Measurements from ENCODE around the gene TMEM92.
A peak's percentile ranks its signal among the peaks of the same experiment; 100 is the strongest.

Gene TMEM92

GRCh38 chr17:50276588-50277356, 2.5 kb downstream of the TMEM92 start:
- H2AK5ac ChIP-seq (ENCODE audit: low read depth, low read length): peak overlapping the region; percentile 36
- no peak overlapping the region for H3K4me3 ChIP-seq (ENCODE audit: low read length in 2 of 2)
- no peak overlapping the region for H3K23ac ChIP-seq (ENCODE audit: low read depth, low read length, poor library complexity)
- DNase-seq (ENCODE audit: low spot score): no peak
- H2AFZ ChIP-seq (ENCODE audit: low read length): no peak overlapping the region
- H2BK120ac ChIP-seq (ENCODE audit: low read depth, low read length): no peak overlapping the region
- no peak overlapping the region for H2BK12ac ChIP-seq (ENCODE audit: low read length)
- no peak overlapping the region for H3K18ac ChIP-seq (ENCODE audit: low read length)
- H3K9me3 ChIP-seq (replicated peaks in 1 of 2; ENCODE audit: control insufficient read depth in 2 of 2, insufficient read depth in 1 of 2, low read depth in 1 of 2, low read length in 2 of 2): no peaks in the 10 kb centered on the region
- H3K27ac ChIP-seq (replicated peaks; ENCODE audit: low read length): no peak overlapping the region
- no CpG with 5 or more reads among the region's 8 CpGs for WGBS, 2 donors (ENCODE audit: extremely low coverage in 2 of 2, insufficient read length in 2 of 2, insufficient replicate concordance in 1 of 2)
- H3K4me2 ChIP-seq (ENCODE audit: insufficient read depth, low read length, poor library complexity, severe bottlenecking): no peak overlapping the region
- no peaks in the 10 kb centered on the region for H3K79me1 ChIP-seq (ENCODE audit: low read depth, low read length)
- H2BK5ac ChIP-seq (ENCODE audit: low read length): peak overlapping the region; percentile 16
- H3K9ac ChIP-seq (ENCODE audit: low read depth, low read length, poor library complexity): no peak overlapping the region
- no peaks in the 10 kb centered on the region for H3K36me3 ChIP-seq (replicated peaks in 1 of 2; ENCODE audit: control insufficient read depth in 2 of 2, insufficient read depth in 2 of 2, low read length in 2 of 2)
- H3K14ac ChIP-seq (ENCODE audit: low read length): no peak overlapping the region
- H3K4me1 ChIP-seq (ENCODE audit: control insufficient read depth in 2 of 2, insufficient read depth in 1 of 2, low read depth in 1 of 2, low read length in 2 of 2): peaks cover 0 to 22% of the 10 kb centered on the region in 2 donors
- no peak overlapping the region for H4K8ac ChIP-seq (ENCODE audit: low read depth, low read length)
- no peak overlapping the region for H2BK15ac ChIP-seq (ENCODE audit: low read length)
- no peak overlapping the region for H4K91ac ChIP-seq (ENCODE audit: low read depth, low read length, poor library complexity)
- H3K4ac ChIP-seq (ENCODE audit: low read length): no peak overlapping the region
- H3K27me3 ChIP-seq (ENCODE audit: control insufficient read depth in 3 of 3, insufficient read depth in 3 of 3, low read depth in 1 of 3, low read length in 3 of 3): peaks cover 0 to 63% (median 18%) of the 10 kb centered on the region in 3 experiments

- Histone ChIP-seq H2BK15ac (ENCODE audit: low read length) (no peak overlapping the region), H3K27me3 (ENCODE audit: control insufficient read depth in 3 of 3, insufficient read depth in 3 of 3, low read depth in 1 of 3, low read length in 3 of 3) (peaks cover 0 to 64% (median 14%) of the 10 kb centered on the region in 3 experiments), H3K14ac (ENCODE audit: low read length) (no peak overlapping the region), H2BK120ac (ENCODE audit: low read depth, low read length) (no peak overlapping the region), H3K4me2 (ENCODE audit: insufficient read depth, low read length, poor library complexity, severe bottlenecking) (no peak overlapping the region), H2BK5ac (ENCODE audit: low read length) (peak overlapping the region; percentile 16), H2BK12ac (ENCODE audit: low read length) (peak overlapping the region; percentile 1), H3K4me3 (ENCODE audit: low read length in 2 of 2) (no peak overlapping the region), H3K18ac (ENCODE audit: low read length) (no peak overlapping the region), H3K79me1 (ENCODE audit: low read depth, low read length) (no peaks in the 10 kb centered on the region), H3K36me3 (replicated peaks in 1 of 2; ENCODE audit: control insufficient read depth in 2 of 2, insufficient read depth in 2 of 2, low read length in 2 of 2) (no peaks in the 10 kb centered on the region), H3K27ac (replicated peaks; ENCODE audit: low read length) (no peak overlapping the region), H3K4me1 (ENCODE audit: control insufficient read depth in 2 of 2, insufficient read depth in 1 of 2, low read depth in 1 of 2, low read length in 2 of 2) (peaks cover 0 to 22% of the 10 kb centered on the region in 2 donors), H2AK5ac (ENCODE audit: low read depth, low read length) (peak overlapping the region; percentile 36), H3K23ac (ENCODE audit: low read depth, low read length, poor library complexity) (no peak overlapping the region), H3K4ac (ENCODE audit: low read length) (no peak overlapping the region), H4K91ac (ENCODE audit: low read depth, low read length, poor library complexity) (no peak overlapping the region), H2AFZ (ENCODE audit: low read length) (no peak overlapping the region), H3K9ac (ENCODE audit: low read depth, low read length, poor library complexity) (no peak overlapping the region), H3K9me3 (replicated peaks in 1 of 2; ENCODE audit: control insufficient read depth in 2 of 2, insufficient read depth in 1 of 2, low read depth in 1 of 2, low read length in 2 of 2) (no peaks in the 10 kb centered on the region), H4K8ac (ENCODE audit: low read depth, low read length) (no peak overlapping the region)
- DNase-seq (ENCODE audit: low spot score): no peak
- no CpG with 5 or more reads among the region's 5 CpGs for WGBS, 2 donors (ENCODE audit: extremely low coverage in 2 of 2, insufficient read length in 2 of 2, insufficient replicate concordance in 1 of 2)
Observed at GRCh38 chr17:50277357-50277754, 3.1 kb downstream of the TMEM92 start.

GRCh38 chr17:50278526-50279180, 4.4 kb downstream of the TMEM92 start:
- Histone ChIP-seq H3K9me3 (replicated peaks in 1 of 2; ENCODE audit: control insufficient read depth in 2 of 2, insufficient read depth in 1 of 2, low read depth in 1 of 2, low read length in 2 of 2) (no peaks in the 10 kb centered on the region), H3K4ac (ENCODE audit: low read length) (peak overlapping the region; percentile 89), H2AFZ (ENCODE audit: low read length) (no peak overlapping the region), H2BK15ac (ENCODE audit: low read length) (peak overlapping the region; percentile 43), H3K23ac (ENCODE audit: low read depth, low read length, poor library complexity) (no peak overlapping the region), H4K91ac (ENCODE audit: low read depth, low read length, poor library complexity) (no peak overlapping the region), H3K27ac (replicated peaks; ENCODE audit: low read length) (no peak overlapping the region), H3K18ac (ENCODE audit: low read length) (peak overlapping the region; percentile 76), H2AK5ac (ENCODE audit: low read depth, low read length) (peak overlapping the region; percentile 90), H3K27me3 (ENCODE audit: control insufficient read depth in 3 of 3, insufficient read depth in 3 of 3, low read depth in 1 of 3, low read length in 3 of 3) (peaks cover 0 to 53% (median 5%) of the 10 kb centered on the region in 3 experiments), H3K4me2 (ENCODE audit: insufficient read depth, low read length, poor library complexity, severe bottlenecking) (no peak overlapping the region), H3K4me3 (ENCODE audit: low read length in 2 of 2) (no peak overlapping the region), H2BK5ac (ENCODE audit: low read length) (peak overlapping the region; percentile 20), H3K14ac (ENCODE audit: low read length) (no peak overlapping the region), H2BK120ac (ENCODE audit: low read depth, low read length) (peak overlapping the region; percentile 61), H3K4me1 (ENCODE audit: control insufficient read depth in 2 of 2, insufficient read depth in 1 of 2, low read depth in 1 of 2, low read length in 2 of 2) (peaks cover 0 to 19% of the 10 kb centered on the region in 2 donors), H3K36me3 (replicated peaks in 1 of 2; ENCODE audit: control insufficient read depth in 2 of 2, insufficient read depth in 2 of 2, low read length in 2 of 2) (no peaks in the 10 kb centered on the region), H4K8ac (ENCODE audit: low read depth, low read length) (no peak overlapping the region), H3K9ac (ENCODE audit: low read depth, low read length, poor library complexity) (no peak overlapping the region), H2BK12ac (ENCODE audit: low read length) (peak overlapping the region; percentile 46), H3K79me1 (ENCODE audit: low read depth, low read length) (no peaks in the 10 kb centered on the region)
- no peak for DNase-seq (ENCODE audit: low spot score)
- no CpG with 5 or more reads among the region's 14 CpGs for WGBS, 2 donors (ENCODE audit: extremely low coverage in 2 of 2, insufficient read length in 2 of 2, insufficient replicate concordance in 1 of 2)

- Histone ChIP-seq H3K4me2 (ENCODE audit: insufficient read depth, low read length, poor library complexity, severe bottlenecking) (no peak overlapping the region), H2AK5ac (ENCODE audit: low read depth, low read length) (peak overlapping the region; percentile 90), H3K4ac (ENCODE audit: low read length) (no peak overlapping the region), H2AFZ (ENCODE audit: low read length) (no peak overlapping the region), H2BK120ac (ENCODE audit: low read depth, low read length) (peak overlapping the region; percentile 61), H3K18ac (ENCODE audit: low read length) (no peak overlapping the region), H3K27me3 (ENCODE audit: control insufficient read depth in 3 of 3, insufficient read depth in 3 of 3, low read depth in 1 of 3, low read length in 3 of 3) (peaks cover 0 to 53% (median 5%) of the 10 kb centered on the region in 3 experiments), H3K9ac (ENCODE audit: low read depth, low read length, poor library complexity) (no peak overlapping the region), H3K27ac (replicated peaks; ENCODE audit: low read length) (no peak overlapping the region), H4K91ac (ENCODE audit: low read depth, low read length, poor library complexity) (no peak overlapping the region), H2BK5ac (ENCODE audit: low read length) (no peak overlapping the region), H3K4me1 (ENCODE audit: control insufficient read depth in 2 of 2, insufficient read depth in 1 of 2, low read depth in 1 of 2, low read length in 2 of 2) (peaks cover 0 to 21% of the 10 kb centered on the region in 2 donors), H3K9me3 (replicated peaks in 1 of 2; ENCODE audit: control insufficient read depth in 2 of 2, insufficient read depth in 1 of 2, low read depth in 1 of 2, low read length in 2 of 2) (no peaks in the 10 kb centered on the region), H3K23ac (ENCODE audit: low read depth, low read length, poor library complexity) (no peak overlapping the region), H3K14ac (ENCODE audit: low read length) (no peak overlapping the region), H3K79me1 (ENCODE audit: low read depth, low read length) (no peaks in the 10 kb centered on the region), H2BK15ac (ENCODE audit: low read length) (no peak overlapping the region), H2BK12ac (ENCODE audit: low read length) (no peak overlapping the region), H4K8ac (ENCODE audit: low read depth, low read length) (no peak overlapping the region), H3K36me3 (replicated peaks in 1 of 2; ENCODE audit: control insufficient read depth in 2 of 2, insufficient read depth in 2 of 2, low read length in 2 of 2) (no peaks in the 10 kb centered on the region), H3K4me3 (ENCODE audit: low read length in 2 of 2) (no peak overlapping the region)
- DNase-seq (ENCODE audit: low spot score): no peak
- whole genome bisulfite sequencing, 2 donors (ENCODE audit: extremely low coverage in 2 of 2, insufficient read length in 2 of 2, insufficient replicate concordance in 1 of 2): no CpG with 5 or more reads among the region's 4 CpGs
Observed at GRCh38 chr17:50279181-50279526, 4.9 kb downstream of the TMEM92 start.
